ENCODE results near the gene SRPRA.

The SRPRA gene

GRCh38 chr11:126226334-126227084, 42.2 kb downstream of the SRPRA start:
- DNase-seq = no peak

- no peak for DNase-seq
Measured at GRCh38 chr11:126225295-126225665, 43.4 kb downstream of the SRPRA start.

GRCh38 chr11:126224647-126225294, 43.9 kb downstream of the SRPRA start:
- DNase-seq = no peak

GRCh38 chr11:126219547-126219946, 49.1 kb downstream of the SRPRA start:
- DNase-seq = no peak

GRCh38 chr11:126217491-126217890, 51.2 kb downstream of the SRPRA start:
- no peak for DNase-seq

GRCh38 chr11:126216526-126217305, 52.0 kb downstream of the SRPRA start:
- DNase-seq = no peak

- DNase-seq = no peak
Measured at GRCh38 chr11:126214841-126215240, 53.9 kb downstream of the SRPRA start.

- DNase-seq = no peak
Measured at GRCh38 chr11:126214441-126214840, 54.3 kb downstream of the SRPRA start.

Data from NCI-H446 treated with DMSO at 0.1 percent for 48 hours (cell line).